Measurements from ENCODE around the gene LAMA1. TPM values are rescaled to one million over a fixed set of nuclear protein-coding genes. Genes with fewer than 3 reads are reported as not detected.

The LAMA1 gene
- total and polyA plus RNA-seq, 10 of the 15 experiments (the other 5 are each of a cell fraction or from before 2014, with no cell fraction given): under 0.01 to 1.9 (median 0.06) TPM; not detected in 6

GRCh38 chr18:6927153-6927552 lies 190.4 kb downstream of the LAMA1 start:
- DNase-seq (ENCODE audit: low read depth, low spot score) (no peak), FAIRE-seq (no peak), ATAC-seq (no peak)
- intact Hi-C loops (cut with micrococcal nuclease; ENCODE audit: unreplicated experiment): no loop called here
- WGBS (ENCODE audit: insufficient coverage, insufficient replicate concordance, low lambda C conversion rate, missing lambda C conversion rate): 0% methylated on average over 2 of the region's 2 CpGs
- H3K27me3 ChIP-seq (replicated peaks in 1 of 2; ENCODE audit: control insufficient read depth in 2 of 2, insufficient read depth in 2 of 2, low read length in 1 of 2): no peaks in the 10 kb centered on the region
- no peak overlapping the region for H3K27ac ChIP-seq (ENCODE audit: control insufficient read depth, insufficient read depth)
- no peak overlapping the region for H3K9ac ChIP-seq (ENCODE audit: control insufficient read depth, insufficient read depth, low read length)
- H3K9me3 ChIP-seq (replicated peaks; ENCODE audit: control insufficient read depth, insufficient read depth, low read length): no peaks in the 10 kb centered on the region
- no peaks in the 10 kb centered on the region for H3K79me2 ChIP-seq (ENCODE audit: control insufficient read depth, insufficient read depth, low read length)
- SMC1A ChIA-PET (ENCODE audit: uncharacterized antibody, unreplicated experiment): no interaction called here
- POLR2A ChIA-PET: no interaction called here
- CTCF ChIA-PET: interaction anchor here (1.4 kb wide), 1 partner anchor 10 kb away, joined by 3 read pairs; no protein-coding TSS in a partner anchor
- H3K4me2 ChIP-seq (ENCODE audit: control insufficient read depth, insufficient read depth): no peak overlapping the region
- no peaks in the 10 kb centered on the region for H3K4me1 ChIP-seq (ENCODE audit: control insufficient read depth, insufficient read depth, low read length)
- in situ Hi-C loops (cut with MboI): loop anchor here (25.0 kb wide), 1 partner anchor 2010 kb away; no protein-coding TSS in a partner anchor
- RAD21 ChIA-PET (ENCODE audit: unreplicated experiment): no interaction called here
- no peak overlapping the region for H3K4me3 ChIP-seq
- no TSS peak for BruUV-seq (replicated peaks)
- no peaks in the 10 kb centered on the region for H4K20me1 ChIP-seq (ENCODE audit: control insufficient read depth, insufficient read depth)
- no peak for TF ChIP-seq BCLAF1 (IDR thresholded peaks at IDR 0.05)
- TF ChIP-seq SPI1 (IDR thresholded peaks at IDR 0.05; ENCODE audit: borderline replicate concordance, insufficient read depth, low read depth, low read length): no peak
- TF ChIP-seq PML (IDR thresholded peaks at IDR 0.05; ENCODE audit: low read length): no peak
- no peak for TF ChIP-seq GABPA (IDR thresholded peaks at IDR 0.05; ENCODE audit: low read depth)
- TF ChIP-seq TCF12 (IDR thresholded peaks at IDR 0.05; ENCODE audit: low read depth, low read length): no peak
- TF ChIP-seq POLR2AphosphoS2 (IDR thresholded peaks at IDR 0.05; ENCODE audit: low read depth, low read length): no peak
- TF ChIP-seq ETV6 (conservative IDR thresholded peaks at IDR 0.05 in 1 of 2, IDR thresholded peaks at IDR 0.05 in 1 of 2; ENCODE audit: borderline replicate concordance in 1 of 2, low read depth in 1 of 2): no peak
- no peak for TF ChIP-seq RUNX3 (IDR thresholded peaks at IDR 0.05; ENCODE audit: low read length)
- TF ChIP-seq RELB (IDR thresholded peaks at IDR 0.05; ENCODE audit: low read depth): no peak
- no peak for TF ChIP-seq RCOR1 (conservative IDR thresholded peaks at IDR 0.05; ENCODE audit: low read depth, low read length)
- no peak for TF ChIP-seq KAT2A (conservative IDR thresholded peaks at IDR 0.05; ENCODE audit: control insufficient read depth, low read depth, low read length)
- no peak for TF ChIP-seq USF2 (IDR thresholded peaks at IDR 0.05; ENCODE audit: borderline replicate concordance, low read depth, low read length)
- H2AFZ ChIP-seq (ENCODE audit: control insufficient read depth, low read depth, low read length): no peak overlapping the region
- no peaks in the 10 kb centered on the region for H3K36me3 ChIP-seq (ENCODE audit: control insufficient read depth in 2 of 2, insufficient read depth in 2 of 2, low read length in 1 of 2)

Measured in GM12878 (cell line).